ENCODE measurements around the gene KIAA1217. TPM values are rescaled to one million over a fixed set of nuclear protein-coding genes. Genes with fewer than 3 reads are reported as not detected.

The KIAA1217 gene
- total RNA-seq, 1 donor from 2014 or later: 18.9 TPM

DNA sequence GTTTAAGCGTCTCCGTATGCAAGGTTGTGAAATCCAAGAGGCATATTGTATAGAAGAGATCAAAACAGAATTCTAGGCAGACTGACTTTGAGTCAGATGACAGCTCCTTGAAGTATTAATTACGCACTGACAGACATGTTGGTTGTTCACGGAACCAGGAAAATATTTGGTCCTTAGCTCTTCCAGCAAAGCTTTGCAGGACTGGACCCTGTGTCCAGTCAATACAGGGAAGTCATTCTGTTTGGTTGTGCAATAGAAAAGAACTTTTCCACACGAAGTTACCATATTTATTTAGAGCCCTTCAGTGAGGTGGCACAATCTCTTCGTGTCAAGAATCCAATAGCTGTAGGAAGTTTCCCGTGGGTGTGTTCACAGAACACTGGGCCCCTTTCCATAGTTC, 309.5 kb downstream of the KIAA1217 start:
- Histone ChIP-seq H3K27me3 (ENCODE audit: control insufficient read depth, insufficient read depth, low read length) (no peaks in the 10 kb centered on the region), H3K36me3 (ENCODE audit: control insufficient read depth, insufficient read depth, low read length) (peaks cover under 1% of the 10 kb centered on the region), H3K4me3 (ENCODE audit: low read depth, low read length) (no peak overlapping the region)
- TF ChIP-seq, protein P1, sequence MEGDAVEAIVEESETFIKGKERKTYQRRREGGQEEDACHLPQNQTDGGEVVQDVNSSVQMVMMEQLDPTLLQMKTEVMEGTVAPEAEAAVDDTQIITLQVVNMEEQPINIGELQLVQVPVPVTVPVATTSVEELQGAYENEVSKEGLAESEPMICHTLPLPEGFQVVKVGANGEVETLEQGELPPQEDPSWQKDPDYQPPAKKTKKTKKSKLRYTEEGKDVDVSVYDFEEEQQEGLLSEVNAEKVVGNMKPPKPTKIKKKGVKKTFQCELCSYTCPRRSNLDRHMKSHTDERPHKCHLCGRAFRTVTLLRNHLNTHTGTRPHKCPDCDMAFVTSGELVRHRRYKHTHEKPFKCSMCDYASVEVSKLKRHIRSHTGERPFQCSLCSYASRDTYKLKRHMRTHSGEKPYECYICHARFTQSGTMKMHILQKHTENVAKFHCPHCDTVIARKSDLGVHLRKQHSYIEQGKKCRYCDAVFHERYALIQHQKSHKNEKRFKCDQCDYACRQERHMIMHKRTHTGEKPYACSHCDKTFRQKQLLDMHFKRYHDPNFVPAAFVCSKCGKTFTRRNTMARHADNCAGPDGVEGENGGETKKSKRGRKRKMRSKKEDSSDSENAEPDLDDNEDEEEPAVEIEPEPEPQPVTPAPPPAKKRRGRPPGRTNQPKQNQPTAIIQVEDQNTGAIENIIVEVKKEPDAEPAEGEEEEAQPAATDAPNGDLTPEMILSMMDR (IDR thresholded peaks at IDR 0.05; ENCODE audit: insufficient read depth, low read length, poor library complexity, severe bottlenecking): no peak
- DNase-seq (ENCODE audit: low read depth): no peak

DNA sequence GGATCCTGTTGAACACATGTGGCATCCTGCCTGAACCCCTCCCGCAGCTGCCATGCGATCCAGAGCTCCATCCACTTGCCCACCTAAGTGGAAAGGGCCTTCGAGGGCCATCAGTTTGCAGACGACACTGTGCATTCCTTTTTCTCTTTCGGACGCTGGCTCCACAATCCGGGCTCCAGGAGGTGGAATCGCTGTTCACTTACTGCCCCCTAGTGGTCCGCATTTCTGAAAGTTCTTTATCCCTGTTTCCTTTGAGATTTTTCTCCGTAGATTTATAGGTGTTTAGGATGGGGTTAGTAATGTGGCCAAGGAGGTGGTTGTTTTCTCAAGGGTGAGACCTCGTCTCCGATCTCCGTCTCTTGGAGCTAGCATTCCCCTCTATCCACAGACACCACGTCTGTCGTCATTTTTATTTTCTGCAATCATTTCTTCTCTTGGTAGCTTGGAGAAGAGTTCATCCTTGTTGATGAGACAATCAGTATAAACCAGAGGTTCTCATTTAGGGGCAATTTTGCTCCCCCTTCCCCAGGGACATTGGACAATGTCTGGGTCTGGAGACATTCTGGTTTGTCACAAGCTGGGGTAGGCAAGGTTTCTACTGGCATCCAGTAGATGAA, 310.2 kb downstream of the KIAA1217 start:
- no peaks in the 10 kb centered on the region for H3K36me3 ChIP-seq (ENCODE audit: control insufficient read depth, insufficient read depth, low read length)
- no peaks in the 10 kb centered on the region for H3K27me3 ChIP-seq (ENCODE audit: control insufficient read depth, insufficient read depth, low read length)
- TF ChIP-seq, protein P1 (IDR thresholded peaks at IDR 0.05; ENCODE audit: insufficient read depth, low read length, poor library complexity, severe bottlenecking): peak; percentile 82

DNA sequence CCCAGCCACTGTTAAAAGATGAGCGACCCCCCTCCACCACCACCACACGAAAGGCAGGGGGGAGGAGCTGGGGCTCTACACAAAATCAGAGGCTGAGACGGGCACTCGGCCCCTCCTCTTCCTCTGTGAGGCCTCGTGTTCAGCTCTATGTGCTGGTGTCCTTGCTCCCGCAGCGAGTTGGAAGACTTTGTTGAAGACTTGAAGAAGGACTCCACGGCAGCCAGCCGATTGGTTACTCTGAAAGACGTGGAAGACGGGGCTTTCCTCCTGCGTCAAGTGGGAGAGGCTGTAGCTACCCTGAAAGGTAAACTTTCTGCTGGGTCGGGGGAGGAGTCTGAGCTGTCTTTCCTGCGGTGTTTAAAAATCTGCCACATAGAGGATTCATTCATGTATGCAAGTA, 311.0 kb downstream of the KIAA1217 start:
- TF ChIP-seq, protein P1 (IDR thresholded peaks at IDR 0.05; ENCODE audit: insufficient read depth, low read length, poor library complexity, severe bottlenecking): no peak
- no peaks in the 10 kb centered on the region for H3K36me3 ChIP-seq (ENCODE audit: control insufficient read depth, insufficient read depth, low read length)
- H3K27me3 ChIP-seq (ENCODE audit: control insufficient read depth, insufficient read depth, low read length): no peaks in the 10 kb centered on the region
- no peak for DNase-seq (ENCODE audit: low read depth)
- no peak overlapping the region for H3K4me3 ChIP-seq (ENCODE audit: low read depth, low read length)

More for the DNA sequence above, 310.2 kb downstream of the KIAA1217 start:
- no peak overlapping the region for H3K4me3 ChIP-seq (ENCODE audit: low read depth, low read length)
- DNase-seq (ENCODE audit: low read depth): no peak

DNA sequence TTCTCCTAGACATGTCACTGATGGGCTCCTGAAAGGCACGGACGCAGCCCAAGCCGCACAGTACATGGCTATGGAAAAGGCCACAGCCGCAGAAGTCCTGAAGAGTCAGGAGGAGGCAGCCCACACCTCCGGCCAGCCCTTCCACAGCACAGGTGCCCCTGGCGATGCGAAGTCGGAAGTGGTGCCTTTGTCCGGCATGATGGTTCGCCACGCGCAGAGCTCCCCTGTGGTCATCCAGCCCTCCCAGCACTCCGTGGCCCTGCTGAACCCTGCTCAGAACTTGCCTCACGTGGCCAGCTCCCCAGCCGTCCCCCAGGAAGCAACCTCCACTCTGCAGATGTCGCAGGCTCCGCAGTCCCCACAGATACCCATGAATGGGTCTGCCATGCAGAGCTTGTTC, 315.4 kb downstream of the KIAA1217 start:
- Histone ChIP-seq H3K4me3 (ENCODE audit: low read depth, low read length) (no peak overlapping the region), H3K27me3 (ENCODE audit: control insufficient read depth, insufficient read depth, low read length) (no peaks in the 10 kb centered on the region), H3K36me3 (ENCODE audit: control insufficient read depth, insufficient read depth, low read length) (no peaks in the 10 kb centered on the region)
- TF ChIP-seq, protein P1 (IDR thresholded peaks at IDR 0.05; ENCODE audit: insufficient read depth, low read length, poor library complexity, severe bottlenecking): no peak
- no peak for DNase-seq (ENCODE audit: low read depth)

DNA sequence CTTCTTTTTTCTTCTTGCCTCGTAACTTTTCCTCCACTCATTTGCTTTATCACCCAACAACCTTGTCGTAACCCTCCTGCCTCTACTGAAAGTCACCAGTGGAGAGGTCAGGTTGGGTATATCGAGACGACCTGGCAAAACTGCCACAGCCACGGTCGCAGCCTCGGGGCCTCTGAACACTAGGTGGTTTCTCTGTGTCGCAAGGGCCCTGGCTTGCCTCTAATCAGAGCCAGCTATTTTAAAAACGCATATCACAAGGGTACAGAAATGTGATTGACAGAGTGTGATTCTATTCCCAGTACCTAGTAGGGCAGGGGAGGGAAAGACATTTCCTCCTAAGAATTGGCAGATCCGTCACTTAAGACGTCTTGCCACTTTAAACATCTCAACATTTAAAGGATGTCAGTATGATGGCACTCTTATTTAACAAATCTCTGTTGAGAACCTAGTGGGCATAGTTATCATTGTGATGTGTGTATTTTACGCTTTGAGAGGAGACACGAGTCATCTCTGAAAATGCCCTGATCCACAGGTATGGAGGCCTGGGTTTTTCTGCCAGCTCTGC, 317.2 kb downstream of the KIAA1217 start:
- no peak for DNase-seq (ENCODE audit: low read depth)
- TF ChIP-seq, protein P1 (IDR thresholded peaks at IDR 0.05; ENCODE audit: insufficient read depth, low read length, poor library complexity, severe bottlenecking): no peak
- H3K27me3 ChIP-seq (ENCODE audit: control insufficient read depth, insufficient read depth, low read length): no peaks in the 10 kb centered on the region
- H3K4me3 ChIP-seq (ENCODE audit: low read depth, low read length): no peak overlapping the region
- no peaks in the 10 kb centered on the region for H3K36me3 ChIP-seq (ENCODE audit: control insufficient read depth, insufficient read depth, low read length)

DNA sequence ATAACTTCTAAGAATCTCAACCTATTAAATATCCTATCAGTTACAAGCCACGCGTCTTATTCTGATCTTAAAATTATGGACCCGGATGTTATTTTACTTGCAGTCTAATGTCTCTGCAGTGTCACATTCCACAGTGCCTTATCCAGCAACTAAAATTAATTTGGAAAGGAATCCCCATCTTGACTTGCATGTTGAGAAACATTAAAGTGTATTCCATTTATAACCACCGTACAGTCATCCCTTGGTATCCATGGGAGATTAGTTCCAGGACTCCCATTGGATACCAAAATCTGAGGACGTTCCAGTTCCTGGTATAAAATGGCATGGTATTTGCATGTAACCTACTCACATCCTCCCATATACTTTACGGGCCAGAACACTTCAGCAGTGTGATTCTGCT, 320.0 kb downstream of the KIAA1217 start:
- TF ChIP-seq, protein P1 (IDR thresholded peaks at IDR 0.05; ENCODE audit: insufficient read depth, low read length, poor library complexity, severe bottlenecking): no peak
- Histone ChIP-seq H3K4me3 (ENCODE audit: low read depth, low read length) (no peak overlapping the region), H3K27me3 (ENCODE audit: control insufficient read depth, insufficient read depth, low read length) (no peaks in the 10 kb centered on the region), H3K36me3 (ENCODE audit: control insufficient read depth, insufficient read depth, low read length) (no peaks in the 10 kb centered on the region)
- no peak for DNase-seq (ENCODE audit: low read depth)
